Type B pancreatic cell (in vitro differentiated cells): ENCODE data around the gene STXBP5L. TPM values are rescaled to one million over a fixed set of nuclear protein-coding genes. Genes with fewer than 3 reads are reported as not detected.

Source experiments
- DNase-seq: peaks from one replicate; pipeline ENCODE4 v3.0.0; 2021; ENCODE audit warnings: mixed read lengths; ENCODE audit not compliant: unreplicated experiment; ENCODE audit errors: extremely low spot score
- H3K27ac Mint-ChIP-seq: 2 replicates; pipeline ENCODE4 v1.8.0; 2021; ENCODE audit warnings: mild to moderate bottlenecking, mixed read lengths
- H3K27me3 Mint-ChIP-seq: 2 replicates; pipeline ENCODE4 v1.8.0; 2021; ENCODE audit warnings: mixed read lengths
- H3K36me3 Mint-ChIP-seq: 2 replicates; pipeline ENCODE4 v1.8.0; 2021; ENCODE audit warnings: mixed read lengths
- H3K4me1 Mint-ChIP-seq: one replicate; pipeline ENCODE4 v1.8.0; 2021; ENCODE audit warnings: mixed read lengths; ENCODE audit not compliant: unreplicated experiment
- H3K4me3 Mint-ChIP-seq: 2 replicates; pipeline ENCODE4 v1.8.0; 2021; ENCODE audit warnings: mild to moderate bottlenecking, mixed read lengths
- H3K9me3 Mint-ChIP-seq: 2 replicates; pipeline ENCODE4 v1.8.0; 2021; ENCODE audit warnings: mixed read lengths
- CTCF ChIP-seq: fragments of 200-600 bp; sonication (generic); conservative IDR thresholded peaks from 2 replicates; pipeline ENCODE4 v1.5.0; 2021; ENCODE audit warnings: antibody characterized with exemption, mild to moderate bottlenecking
- microRNA-seq: library from miRNA; unstranded; fragments of <30 nt; microRNA quantifications from one replicate; pipeline ENCODE4, GENCODE V29; 2020
- total RNA-seq: library from RNA; stranded (reverse); gene quantifications from 2 replicates; pipeline ENCODE4 v1.2.1, GENCODE V29; 2021; ENCODE audit warnings: low replicate concordance

The STXBP5L gene
- total RNA-seq, 1 donor from 2014 or later = 3.6 TPM

GRCh38 chr3:121462565-121462964, 554.6 kb downstream of the STXBP5L start:
- H3K27me3 Mint-ChIP-seq = no peaks in the 10 kb centered on the region
- no peaks in the 10 kb centered on the region for H3K9me3 Mint-ChIP-seq
- H3K36me3 Mint-ChIP-seq = peaks cover 21% of the 10 kb centered on the region
- TF ChIP-seq CTCF = no peak
- no peaks in the 10 kb centered on the region for H3K4me1 Mint-ChIP-seq
- DNase-seq = no peak
- peak overlapping the region; percentile 77 for H3K27ac Mint-ChIP-seq
- no peak overlapping the region for H3K4me3 Mint-ChIP-seq

GRCh38 chr3:121463745-121464144, 555.7 kb downstream of the STXBP5L start:
- no peak overlapping the region for H3K27ac Mint-ChIP-seq
- no peaks in the 10 kb centered on the region for H3K4me1 Mint-ChIP-seq
- H3K4me3 Mint-ChIP-seq = no peak overlapping the region
- DNase-seq = no peak
- peaks cover 21% of the 10 kb centered on the region for H3K36me3 Mint-ChIP-seq
- no peaks in the 10 kb centered on the region for H3K27me3 Mint-ChIP-seq
- no peaks in the 10 kb centered on the region for H3K9me3 Mint-ChIP-seq
- no peak for TF ChIP-seq CTCF

DNA sequence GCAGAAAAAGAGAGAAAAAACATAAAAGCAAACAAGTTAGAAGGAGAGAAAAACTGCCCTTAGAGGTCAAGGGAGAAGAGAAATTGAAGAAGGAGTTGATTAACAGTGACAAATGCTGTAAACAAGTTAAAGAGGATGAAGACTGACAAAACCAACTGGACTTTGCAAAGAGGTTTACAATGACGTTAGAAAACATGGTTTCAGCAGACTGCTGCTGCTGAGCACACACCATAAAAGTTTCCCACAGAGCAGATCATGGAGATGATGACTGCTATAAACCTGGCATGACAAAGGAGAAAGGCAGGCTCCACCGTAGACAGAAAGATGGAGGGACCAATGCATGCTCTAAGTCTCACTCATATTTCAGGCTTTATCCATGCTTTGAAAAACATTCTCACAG, 559.1 kb downstream of the STXBP5L start:
- peaks cover 10% of the 10 kb centered on the region for H3K36me3 Mint-ChIP-seq
- H3K27ac Mint-ChIP-seq = no peak overlapping the region
- no peak overlapping the region for H3K4me3 Mint-ChIP-seq
- no peak for TF ChIP-seq CTCF
- no peaks in the 10 kb centered on the region for H3K4me1 Mint-ChIP-seq
- no peaks in the 10 kb centered on the region for H3K9me3 Mint-ChIP-seq
- no peaks in the 10 kb centered on the region for H3K27me3 Mint-ChIP-seq
- DNase-seq = no peak

DNA sequence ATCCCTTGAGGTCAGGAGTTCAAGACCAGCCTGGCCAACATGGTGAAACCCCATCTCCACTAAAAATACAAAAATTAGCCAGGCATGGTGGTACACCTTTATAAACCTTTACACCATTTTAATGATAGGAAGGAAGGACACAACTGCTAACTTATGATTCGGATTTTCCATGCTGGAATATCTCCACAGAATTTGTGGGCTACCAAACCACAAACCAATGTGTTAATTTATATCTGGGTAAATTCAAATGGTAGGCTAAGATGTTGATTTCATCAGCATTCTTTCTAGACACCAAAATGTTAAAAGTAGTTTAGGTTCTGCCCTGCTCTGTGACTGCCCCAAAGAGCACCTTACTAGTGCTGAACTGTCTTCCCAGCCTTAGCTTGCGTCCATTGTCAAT, 565.0 kb downstream of the STXBP5L start:
- H3K27ac Mint-ChIP-seq = no peak overlapping the region
- TF ChIP-seq CTCF = no peak
- H3K36me3 Mint-ChIP-seq = peaks cover 13% of the 10 kb centered on the region
- H3K4me3 Mint-ChIP-seq = no peak overlapping the region
- no peaks in the 10 kb centered on the region for H3K4me1 Mint-ChIP-seq
- H3K27me3 Mint-ChIP-seq = no peaks in the 10 kb centered on the region
- H3K9me3 Mint-ChIP-seq = no peaks in the 10 kb centered on the region
- DNase-seq = no peak

Small RNA genes lying within 50 kb of the gene (microRNA-seq; reads per million reads assigned to microRNA genes)
- gene MIR5682 = 3.6 reads per million, percentile 9 among the genes with 10 or more reads in this experiment

Other genes with a start within 250 kb of the STXBP5L start
- 10.4 and 14.0 TPM in 2 replicates for gene HGD, start 226.0 kb upstream of the STXBP5L start, total RNA-seq
- gene RABL3, start 165.7 kb upstream of the STXBP5L start, total RNA-seq = 13.5 and 15.5 TPM in 2 replicates
- gene GTF2E1, start 165.5 kb upstream of the STXBP5L start, total RNA-seq = 16.0 and 26.9 TPM in 2 replicates